GM19324 (cell line): ENCODE measurements around the gene MSANTD2.
A peak's percentile ranks its signal among the peaks of the same experiment; 100 is the strongest.

Experiments
- ATAC-seq: cut with Tn5 transposase; IDR thresholded peaks from one replicate; pipeline ENCODE4 v1.9.1; 2021; ENCODE audit warnings: mild to moderate bottlenecking, moderate library complexity; ENCODE audit not compliant: unreplicated experiment, low FRiP score

Gene MSANTD2

GRCh38 chr11:124821995-124822730, 22.0 kb upstream of the MSANTD2 start:
- ATAC-seq, result no peak

GRCh38 chr11:124817036-124817435, 16.8 kb upstream of the MSANTD2 start:
- no peak for ATAC-seq

- no peak for ATAC-seq
Observed at GRCh38 chr11:124814739-124815138, 14.5 kb upstream of the MSANTD2 start.

- no peak for ATAC-seq
Observed at GRCh38 chr11:124812876-124813275, 12.7 kb upstream of the MSANTD2 start.

GRCh38 chr11:124811399-124812125, 11.4 kb upstream of the MSANTD2 start:
- ATAC-seq, result no peak

- no peak for ATAC-seq
Observed at GRCh38 chr11:124807660-124808270, 7.6 kb upstream of the MSANTD2 start.

GRCh38 chr11:124807201-124807600, 7.0 kb upstream of the MSANTD2 start:
- ATAC-seq, result no peak

- no peak for ATAC-seq
Observed at GRCh38 chr11:124804884-124805283, 4.7 kb upstream of the MSANTD2 start.

GRCh38 chr11:124801636-124802312, 1.6 kb upstream of the MSANTD2 start:
- ATAC-seq, result no peak

GRCh38 chr11:124801014-124801413, 808 bp upstream of the MSANTD2 start:
- ATAC-seq, result no peak

- ATAC-seq, result peak; percentile 48
Observed at GRCh38 chr11:124799348-124800225, 619 bp downstream of the MSANTD2 start.

GRCh38 chr11:124798991-124799347, 1.2 kb downstream of the MSANTD2 start:
- ATAC-seq, result no peak

- no peak for ATAC-seq
Observed at GRCh38 chr11:124796312-124796711, 3.9 kb downstream of the MSANTD2 start.

- ATAC-seq, result peak; percentile 39
Observed at GRCh38 chr11:124793466-124794278, 6.5 kb downstream of the MSANTD2 start.

- ATAC-seq, result peak; percentile 60
Observed at GRCh38 chr11:124791626-124792341, 8.4 kb downstream of the MSANTD2 start.

GRCh38 chr11:124788521-124788920, 11.7 kb downstream of the MSANTD2 start:
- ATAC-seq, result no peak

GRCh38 chr11:124784051-124784450, 16.2 kb downstream of the MSANTD2 start:
- no peak for ATAC-seq

GRCh38 chr11:124783002-124783401, 17.2 kb downstream of the MSANTD2 start:
- ATAC-seq, result no peak

GRCh38 chr11:124779568-124779967, 20.6 kb downstream of the MSANTD2 start:
- no peak for ATAC-seq
